Effector memory CD8-positive, alpha-beta T cell (primary cell): ENCODE data around the gene PER1.

Experiments
- ATAC-seq: fragments of 150-1000 bp; cut with Tn5 transposase; replicated peaks from 2 replicates; pipeline ENCODE4 v1.10.0; 2021; ENCODE audit warnings: mild to moderate bottlenecking, moderate library complexity
- DNase-seq, 3 experiments: peaks; one replicate each; pipeline ENCODE4 v3.0.0; 2021
- H3K27ac Mint-ChIP-seq, 2 donors: one replicate each; pipeline ENCODE4 v1.8.0; 2022; ENCODE audit warnings: mild to moderate bottlenecking in 2 of 2, mixed read lengths in 2 of 2, moderate library complexity in 2 of 2
- H3K27me3 Mint-ChIP-seq, 2 donors: one replicate each; pipeline ENCODE4 v1.8.0; 2022; ENCODE audit warnings: mixed read lengths in 2 of 2
- H3K36me3 Mint-ChIP-seq: one replicate; pipeline ENCODE4 v1.8.0; 2022; ENCODE audit warnings: mild to moderate bottlenecking, moderate library complexity, mixed read lengths; ENCODE audit not compliant: insufficient read depth
- H3K4me1 Mint-ChIP-seq, 2 donors: one replicate each; pipeline ENCODE4 v1.8.0; 2022; ENCODE audit warnings: low read depth in 2 of 2, mixed read lengths in 2 of 2
- H3K4me3 Mint-ChIP-seq, 2 donors: one replicate each; pipeline ENCODE4 v1.8.0; 2022; ENCODE audit warnings: mild to moderate bottlenecking in 2 of 2, mixed read lengths in 2 of 2, moderate library complexity in 2 of 2
- H3K9me3 Mint-ChIP-seq, 2 donors: one replicate each; pipeline ENCODE4 v1.8.0; 2022; ENCODE audit warnings: mixed read lengths in 2 of 2

Gene PER1

GRCh38 chr17:8123695-8124349, 28.4 kb downstream of the PER1 start, which contains the start of gene HES7:
Gene HES7 (minus strand): TSS chr17:8124106. CDS start chr17:8124084, 22 bp downstream.
- ATAC-seq: no peak

GRCh38 chr17:8122924-8123694, 29.1 kb downstream of the PER1 start:
- H3K27ac Mint-ChIP-seq: peak overlapping the region; percentile 99 to 100
- H3K4me1 Mint-ChIP-seq: peaks cover 69 to 75% of the 10 kb centered on the region in 2 donors
- DNase-seq (peak in 1 of 3 experiments; percentile 36), ATAC-seq (no peak)
- H3K36me3 Mint-ChIP-seq: peaks cover 68% of the 10 kb centered on the region
- peaks cover 19 to 76% of the 10 kb centered on the region in 2 donors for H3K27me3 Mint-ChIP-seq
- H3K9me3 Mint-ChIP-seq: peaks cover 5% of the 10 kb centered on the region in 2 donors
- H3K4me3 Mint-ChIP-seq: peak overlapping the region; percentile 91 to 92

More at GRCh38 chr17:8123695-8124349, 28.4 kb downstream of the PER1 start, which contains the start of gene HES7:
- Mint-ChIP-seq H3K4me1 (peaks cover 62 to 68% of the 10 kb centered on the region in 2 donors), H3K9me3 (peaks cover 5% of the 10 kb centered on the region in 2 donors), H3K4me3 (peak within 1 kb of the TSS; percentile 91 to 92), H3K27me3 (peaks cover 15 to 69% of the 10 kb centered on the region in 2 donors), H3K27ac (peak within 1 kb of the TSS; percentile 99 to 100), H3K36me3 (peaks cover 61% of the 10 kb centered on the region)
- no peak for DNase-seq

- H3K4me3 Mint-ChIP-seq: peak overlapping the region; percentile 91 to 92
- H3K4me1 Mint-ChIP-seq: peaks cover 76 to 82% of the 10 kb centered on the region in 2 donors
- H3K36me3 Mint-ChIP-seq: peaks cover 73% of the 10 kb centered on the region
- ATAC-seq: no peak
- no peak for DNase-seq
- H3K27ac Mint-ChIP-seq: no peak overlapping the region
- H3K27me3 Mint-ChIP-seq: peaks cover 19 to 81% of the 10 kb centered on the region in 2 donors
- H3K9me3 Mint-ChIP-seq: peaks cover 5% of the 10 kb centered on the region in 2 donors
Observed at GRCh38 chr17:8122422-8122923, 29.7 kb downstream of the PER1 start.

DNA sequence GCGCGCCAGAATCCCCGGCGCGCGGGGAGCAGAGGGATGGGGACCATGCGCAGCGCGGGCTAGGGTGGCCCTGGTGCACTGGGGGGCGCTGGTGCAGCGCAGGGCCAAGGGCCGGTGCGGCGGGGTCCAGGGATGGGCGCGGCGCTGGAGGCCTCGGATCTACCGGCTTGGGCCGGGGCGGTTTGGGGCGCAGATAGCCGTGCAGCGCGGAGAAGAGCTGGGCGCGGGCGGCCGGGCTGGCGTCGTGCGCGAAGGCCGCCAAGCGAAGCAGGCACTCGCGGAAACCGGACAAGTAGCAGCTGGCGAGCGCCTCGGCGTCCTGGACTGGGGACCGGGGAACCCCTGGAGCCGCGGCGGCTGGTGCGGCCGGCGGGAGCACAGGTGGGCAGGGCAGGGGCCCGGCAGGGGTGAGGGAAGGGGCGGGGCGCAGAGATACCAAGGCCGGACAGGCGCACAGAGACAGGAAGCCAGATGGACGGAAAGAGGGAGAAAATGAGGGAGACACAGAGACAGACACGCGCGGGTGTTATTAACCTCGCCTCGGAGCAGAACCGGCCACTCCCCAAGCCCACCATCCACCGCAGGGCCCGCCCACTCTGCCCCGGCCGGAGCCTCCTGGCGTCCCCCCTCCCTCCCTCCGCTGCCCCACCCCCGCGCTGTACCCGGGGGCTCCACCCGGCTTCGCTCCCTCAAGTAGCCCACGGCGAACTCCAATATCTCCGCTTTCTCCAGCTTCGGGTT, 30.4 kb downstream of the PER1 start:
- Mint-ChIP-seq H3K4me1 (peaks cover 71 to 78% of the 10 kb centered on the region in 2 donors), H3K9me3 (peaks cover 5% of the 10 kb centered on the region in 2 donors), H3K36me3 (peaks cover 71% of the 10 kb centered on the region), H3K4me3 (peak overlapping the region; percentile 91 to 92), H3K27ac (no peak overlapping the region), H3K27me3 (peaks cover 19 to 78% of the 10 kb centered on the region in 2 donors)
- no peak for ATAC-seq
- peak in 1 of 3 experiments; percentile 43 for DNase-seq

GRCh38 chr17:8121407-8121680, 30.9 kb downstream of the PER1 start:
- ATAC-seq: no peak
- Mint-ChIP-seq H3K4me1 (peaks cover 68 to 74% of the 10 kb centered on the region in 2 donors), H3K36me3 (peaks cover 69% of the 10 kb centered on the region), H3K9me3 (peaks cover 5% of the 10 kb centered on the region in 2 donors), H3K27ac (peak overlapping the region; percentile 100), H3K4me3 (peak overlapping the region; percentile 91 to 92), H3K27me3 (peaks cover 19 to 82% of the 10 kb centered on the region in 2 donors)
- DNase-seq: no peak

- peak; percentile 14 for ATAC-seq
- Mint-ChIP-seq H3K9me3 (peaks cover 5% of the 10 kb centered on the region in 2 donors), H3K4me1 (peaks cover 65 to 68% of the 10 kb centered on the region in 2 donors), H3K36me3 (peaks cover 63% of the 10 kb centered on the region), H3K4me3 (peak overlapping the region; percentile 91 to 92), H3K27ac (peak overlapping the region; percentile 100), H3K27me3 (peaks cover 22 to 87% of the 10 kb centered on the region in 2 donors)
- DNase-seq: peak in 2 of 3 experiments; percentile 46 to 62
Observed at GRCh38 chr17:8120520-8121406, 31.4 kb downstream of the PER1 start.

GRCh38 chr17:8119581-8120519, 32.4 kb downstream of the PER1 start:
- DNase-seq (peak; percentile 86 to 89 (median 88)), ATAC-seq (peak; percentile 66)
- Mint-ChIP-seq H3K9me3 (peaks cover 3 to 5% of the 10 kb centered on the region in 2 donors), H3K4me3 (peak overlapping the region; percentile 91 to 92), H3K27ac (peak overlapping the region; percentile 100), H3K36me3 (peaks cover 54% of the 10 kb centered on the region), H3K4me1 (peaks cover 57 to 61% of the 10 kb centered on the region in 2 donors), H3K27me3 (peaks cover 25 to 87% of the 10 kb centered on the region in 2 donors)

DNA sequence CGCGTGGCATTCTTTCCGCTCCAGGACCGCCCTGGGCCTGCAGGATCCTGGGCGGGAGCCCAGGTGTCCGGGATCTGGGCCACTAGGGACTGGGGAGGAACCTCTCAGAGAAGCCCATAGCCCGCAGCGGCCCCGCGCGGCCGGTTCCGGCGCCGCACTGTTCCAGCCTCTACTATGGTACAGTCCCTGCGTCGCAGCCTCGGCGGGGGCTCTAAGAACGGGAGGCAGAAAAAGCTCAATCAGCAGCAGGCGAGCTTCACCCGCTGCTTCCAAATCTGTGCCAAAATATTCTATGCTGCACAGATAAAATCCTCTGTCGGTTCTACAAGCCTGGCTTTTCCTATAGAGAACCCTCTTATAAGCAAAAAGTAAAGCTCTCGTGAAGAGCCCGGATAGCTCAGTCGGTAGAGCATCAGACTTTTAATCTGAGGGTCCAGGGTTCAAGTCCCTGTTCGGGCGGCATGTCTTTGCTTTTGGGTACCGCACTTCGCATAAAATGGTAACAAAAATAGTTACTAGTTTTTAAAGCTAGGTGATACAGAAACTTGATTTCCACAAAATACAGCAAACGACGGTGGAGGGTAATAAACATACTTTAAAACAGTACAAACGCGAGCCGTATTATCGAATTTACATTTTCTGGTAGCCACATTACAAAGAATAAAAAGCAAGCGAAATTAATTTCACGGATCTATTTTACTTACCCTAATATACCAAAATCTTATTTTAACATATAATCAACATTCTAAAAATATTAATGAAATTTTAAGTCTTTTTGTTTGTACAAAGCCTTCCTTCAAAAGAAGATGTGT, 33.2 kb downstream of the PER1 start:
- H3K4me3 Mint-ChIP-seq: peak overlapping the region; percentile 91 to 92
- H3K27ac Mint-ChIP-seq: peak overlapping the region; percentile 100
- ATAC-seq (peak; percentile 64), DNase-seq (peak; percentile 75 to 87 (median 80))
- H3K4me1 Mint-ChIP-seq: peaks cover 49 to 52% of the 10 kb centered on the region in 2 donors
- H3K27me3 Mint-ChIP-seq: peaks cover 34 to 87% of the 10 kb centered on the region in 2 donors
- H3K36me3 Mint-ChIP-seq: peaks cover 47% of the 10 kb centered on the region
- H3K9me3 Mint-ChIP-seq: peaks cover 3 to 5% of the 10 kb centered on the region in 2 donors

DNA sequence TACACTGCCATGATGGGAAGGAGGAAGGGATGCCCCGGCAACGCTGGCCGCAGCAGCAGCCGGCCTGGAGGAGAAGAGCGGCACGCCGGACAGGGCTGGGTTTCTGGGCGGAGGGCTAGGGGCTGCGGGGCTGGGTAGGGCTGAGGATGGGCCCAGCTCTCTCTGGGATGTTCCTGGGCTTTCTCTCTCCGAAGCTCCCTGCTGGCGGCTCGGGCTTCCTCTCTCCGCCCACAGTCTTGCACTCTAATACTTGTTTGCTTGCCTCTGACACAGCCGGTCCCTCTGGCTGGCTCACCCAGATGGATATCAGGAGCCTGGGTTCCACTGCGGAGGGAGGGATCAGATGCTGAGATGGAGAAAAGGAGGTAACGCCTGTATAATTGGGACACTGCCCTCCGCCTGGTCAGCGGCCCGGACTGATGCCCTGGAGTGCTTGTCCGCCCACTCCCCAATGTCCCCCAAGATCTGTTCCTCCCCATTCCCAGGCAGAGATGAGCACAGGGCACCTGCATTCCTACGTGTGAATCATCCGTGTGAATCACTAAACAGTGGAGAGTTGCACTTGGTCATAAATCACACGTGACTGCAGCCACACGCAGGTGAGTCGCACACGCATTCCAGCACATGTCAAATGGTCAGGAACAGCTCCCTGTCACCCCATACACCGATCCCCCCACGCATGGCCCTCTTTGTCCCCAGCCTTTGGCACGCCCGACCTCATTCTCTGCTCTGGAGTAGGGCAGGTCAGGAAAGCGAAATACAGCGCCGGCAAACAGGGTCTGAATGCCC, 34.0 kb downstream of the PER1 start, which contains the start of gene ALOXE3:
Gene ALOXE3, minus strand, starts transcription at position 535 of the 789 bp plus-strand sequence. Its CDS starts 524 bp downstream, at position 11.
- H3K4me3 Mint-ChIP-seq: peak within 1 kb of the TSS; percentile 91 to 92
- H3K9me3 Mint-ChIP-seq: peaks cover 3 to 5% of the 10 kb centered on the region in 2 donors
- peak within 1 kb of the TSS; percentile 100 for H3K27ac Mint-ChIP-seq
- H3K4me1 Mint-ChIP-seq: peaks cover 41 to 44% of the 10 kb centered on the region in 2 donors
- DNase-seq (no peak), ATAC-seq (peak; percentile 1)
- peaks cover 40 to 87% of the 10 kb centered on the region in 2 donors for H3K27me3 Mint-ChIP-seq
- peaks cover 44% of the 10 kb centered on the region for H3K36me3 Mint-ChIP-seq

DNA sequence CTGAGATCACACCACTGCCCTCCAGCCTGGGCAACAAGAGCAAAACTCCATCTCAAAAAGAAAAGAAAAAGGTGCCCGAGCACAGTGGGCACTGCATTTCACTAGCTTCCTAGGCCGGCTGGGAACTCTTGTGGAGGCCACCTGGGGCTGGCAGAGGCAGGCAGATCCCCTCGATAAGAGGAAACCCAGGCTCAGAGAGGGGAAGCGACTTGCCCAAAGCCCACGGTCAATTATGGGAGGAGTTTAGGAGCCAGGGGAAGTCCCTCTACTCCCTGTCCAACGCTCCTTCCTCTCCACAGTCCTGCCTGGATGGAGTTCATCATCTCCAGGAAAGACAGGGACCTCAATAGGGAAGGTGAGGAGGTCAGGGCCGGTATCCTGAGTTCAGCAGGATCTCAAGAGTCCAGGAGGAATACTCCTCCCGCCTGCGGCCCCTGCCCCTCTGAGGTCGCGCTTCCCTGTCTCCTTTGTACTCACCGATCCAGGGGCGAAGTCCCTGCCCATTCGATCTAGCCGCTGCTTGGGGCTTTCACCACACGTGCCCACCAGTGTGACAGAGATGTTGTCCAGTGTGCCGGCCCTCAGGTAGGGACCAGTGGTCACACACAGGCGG, 34.7 kb downstream of the PER1 start:
- H3K27ac Mint-ChIP-seq: peak overlapping the region in 1 of 2 donors; percentile 100
- H3K4me1 Mint-ChIP-seq: peaks cover 36 to 39% of the 10 kb centered on the region in 2 donors
- H3K27me3 Mint-ChIP-seq: peaks cover 45 to 87% of the 10 kb centered on the region in 2 donors
- ATAC-seq: no peak
- peaks cover 3 to 5% of the 10 kb centered on the region in 2 donors for H3K9me3 Mint-ChIP-seq
- peaks cover 42% of the 10 kb centered on the region for H3K36me3 Mint-ChIP-seq
- DNase-seq: no peak
- H3K4me3 Mint-ChIP-seq: peak overlapping the region; percentile 91 to 92
